ENCODE measurements around the gene EGLN1. TPM values are rescaled to one million over a fixed set of nuclear protein-coding genes. Genes with fewer than 3 reads are reported as not detected.

Gene EGLN1
- total RNA-seq, 1 donor from 2014 or later: 19.9 TPM

DNA sequence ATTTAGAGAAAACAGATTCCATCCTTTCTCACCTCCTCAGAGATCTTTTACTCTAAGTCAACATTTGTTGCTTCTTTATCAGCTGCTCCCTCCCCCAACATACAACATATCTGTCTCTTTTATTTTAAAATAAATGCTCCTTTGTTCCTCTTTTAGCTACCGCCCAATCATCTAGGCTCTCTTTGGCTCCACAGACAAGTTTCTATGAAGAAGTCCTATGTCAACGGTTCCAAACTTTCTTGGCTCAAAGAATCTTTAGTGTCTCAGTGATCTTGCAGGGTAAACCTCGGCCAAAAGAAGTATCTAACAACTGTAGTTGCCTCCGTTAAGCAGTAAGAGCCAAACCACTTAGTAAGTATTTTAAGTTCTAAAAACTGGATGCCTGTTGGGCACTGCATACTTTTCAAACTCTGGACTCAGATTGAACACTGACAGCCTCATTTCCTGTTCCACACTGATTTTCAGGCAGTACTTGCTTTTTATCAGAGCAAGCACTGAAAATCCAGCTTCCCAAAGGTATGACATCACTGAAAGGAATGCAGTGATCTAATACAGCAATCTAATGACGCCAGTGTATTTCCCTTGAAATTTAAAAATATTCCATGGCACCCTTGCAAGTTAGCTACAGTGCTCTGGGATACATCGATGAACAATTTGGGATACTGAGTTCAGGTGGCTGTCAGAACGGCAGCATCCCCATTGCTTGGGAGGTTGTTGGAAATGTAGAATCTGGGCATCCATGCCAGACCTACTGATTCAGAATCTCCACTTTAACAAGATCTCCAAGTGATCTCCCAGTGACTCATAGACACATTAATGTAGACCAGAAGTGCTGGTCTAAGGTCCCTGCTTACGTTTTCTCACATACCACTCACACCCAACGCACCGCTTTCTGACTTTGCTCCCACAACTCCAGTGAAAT is 26.8 kb downstream of the EGLN1 start:
- H3K27me3 Mint-ChIP-seq: no peaks in the 10 kb centered on the region
- TF ChIP-seq, protein P1, sequence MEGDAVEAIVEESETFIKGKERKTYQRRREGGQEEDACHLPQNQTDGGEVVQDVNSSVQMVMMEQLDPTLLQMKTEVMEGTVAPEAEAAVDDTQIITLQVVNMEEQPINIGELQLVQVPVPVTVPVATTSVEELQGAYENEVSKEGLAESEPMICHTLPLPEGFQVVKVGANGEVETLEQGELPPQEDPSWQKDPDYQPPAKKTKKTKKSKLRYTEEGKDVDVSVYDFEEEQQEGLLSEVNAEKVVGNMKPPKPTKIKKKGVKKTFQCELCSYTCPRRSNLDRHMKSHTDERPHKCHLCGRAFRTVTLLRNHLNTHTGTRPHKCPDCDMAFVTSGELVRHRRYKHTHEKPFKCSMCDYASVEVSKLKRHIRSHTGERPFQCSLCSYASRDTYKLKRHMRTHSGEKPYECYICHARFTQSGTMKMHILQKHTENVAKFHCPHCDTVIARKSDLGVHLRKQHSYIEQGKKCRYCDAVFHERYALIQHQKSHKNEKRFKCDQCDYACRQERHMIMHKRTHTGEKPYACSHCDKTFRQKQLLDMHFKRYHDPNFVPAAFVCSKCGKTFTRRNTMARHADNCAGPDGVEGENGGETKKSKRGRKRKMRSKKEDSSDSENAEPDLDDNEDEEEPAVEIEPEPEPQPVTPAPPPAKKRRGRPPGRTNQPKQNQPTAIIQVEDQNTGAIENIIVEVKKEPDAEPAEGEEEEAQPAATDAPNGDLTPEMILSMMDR (IDR thresholded peaks at IDR 0.05; ENCODE audit: unreplicated experiment): no peak
- no peak overlapping the region for H3K4me3 Mint-ChIP-seq (ENCODE audit: low read depth)
- H3K4me1 Mint-ChIP-seq (ENCODE audit: low read depth): peaks cover 18% of the 10 kb centered on the region
- no peak for DNase-seq (ENCODE audit: low spot score, unreplicated experiment)
- H3K27ac Mint-ChIP-seq: peak overlapping the region; percentile 85
- H3K9me3 Mint-ChIP-seq (ENCODE audit: low read depth): no peaks in the 10 kb centered on the region
- H3K36me3 Mint-ChIP-seq (ENCODE audit: insufficient read depth): no peaks in the 10 kb centered on the region

DNA sequence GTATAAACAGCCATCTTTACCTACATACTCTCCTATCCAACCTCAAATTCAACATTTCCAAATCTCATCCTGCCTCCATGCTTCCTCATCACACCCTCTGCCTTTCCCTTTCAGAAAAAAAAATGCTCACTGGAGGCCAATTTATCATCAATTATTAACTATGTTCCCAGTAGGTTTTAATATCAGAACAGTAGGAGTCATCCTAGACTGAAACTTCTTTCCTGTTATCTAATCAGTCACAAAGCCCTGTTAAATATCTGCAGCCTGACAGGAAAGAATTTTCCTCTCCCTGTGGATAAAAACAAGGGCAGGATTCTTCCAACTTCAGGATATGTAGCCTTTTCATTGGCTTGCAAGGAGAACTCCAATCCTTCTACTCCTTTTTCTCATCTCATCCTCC is 28.4 kb downstream of the EGLN1 start:
- Mint-ChIP-seq H3K9me3 (ENCODE audit: low read depth) (no peaks in the 10 kb centered on the region), H3K4me3 (ENCODE audit: low read depth) (no peak overlapping the region), H3K4me1 (ENCODE audit: low read depth) (peaks cover 18% of the 10 kb centered on the region), H3K36me3 (ENCODE audit: insufficient read depth) (peaks cover 5% of the 10 kb centered on the region), H3K27ac (peak overlapping the region; percentile 13), H3K27me3 (no peaks in the 10 kb centered on the region)
- no peak for DNase-seq (ENCODE audit: low spot score, unreplicated experiment)
- TF ChIP-seq, protein P1 (IDR thresholded peaks at IDR 0.05; ENCODE audit: unreplicated experiment): no peak

DNA sequence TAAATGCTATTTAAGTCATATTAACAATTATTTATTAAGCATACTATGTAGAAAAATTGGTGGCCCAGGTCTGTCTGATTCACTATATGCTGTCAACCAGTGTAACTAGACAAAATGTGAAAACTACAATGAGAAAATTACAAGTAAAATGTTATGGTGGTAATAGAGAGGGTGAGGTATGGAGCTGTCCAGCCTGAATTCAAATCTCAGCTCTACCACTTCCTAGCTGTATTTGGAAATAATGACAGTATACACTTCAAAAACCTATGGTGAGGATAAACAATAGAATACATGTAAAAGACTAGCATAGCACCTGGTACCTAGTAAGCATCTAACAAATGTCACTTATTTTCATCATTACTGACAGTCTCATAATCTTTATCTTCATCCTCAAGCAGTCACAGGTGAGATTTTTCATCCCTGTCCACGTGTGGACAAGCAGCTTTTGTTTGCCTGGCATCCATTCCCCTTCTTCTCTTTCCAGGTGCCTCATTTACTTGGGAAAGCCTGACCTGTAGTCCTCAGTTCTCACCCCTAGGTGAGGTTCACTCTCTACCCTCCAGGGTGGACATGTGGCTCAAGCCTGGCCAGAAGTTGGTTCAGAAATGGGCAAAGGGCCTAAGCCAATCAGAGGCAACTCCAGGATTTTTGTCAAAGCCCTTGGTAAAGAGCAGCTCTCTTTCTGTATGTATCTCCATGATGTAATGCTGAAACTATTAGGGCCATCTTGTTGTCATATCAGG is 29.5 kb downstream of the EGLN1 start:
- no peak overlapping the region for H3K4me3 Mint-ChIP-seq (ENCODE audit: low read depth)
- no peak overlapping the region for H3K27ac Mint-ChIP-seq
- TF ChIP-seq, protein P1 (IDR thresholded peaks at IDR 0.05; ENCODE audit: unreplicated experiment): no peak
- DNase-seq (ENCODE audit: low spot score, unreplicated experiment): no peak
- H3K36me3 Mint-ChIP-seq (ENCODE audit: insufficient read depth): peaks cover 5% of the 10 kb centered on the region
- H3K9me3 Mint-ChIP-seq (ENCODE audit: low read depth): no peaks in the 10 kb centered on the region
- no peaks in the 10 kb centered on the region for H3K27me3 Mint-ChIP-seq
- peaks cover 21% of the 10 kb centered on the region for H3K4me1 Mint-ChIP-seq (ENCODE audit: low read depth)

DNA sequence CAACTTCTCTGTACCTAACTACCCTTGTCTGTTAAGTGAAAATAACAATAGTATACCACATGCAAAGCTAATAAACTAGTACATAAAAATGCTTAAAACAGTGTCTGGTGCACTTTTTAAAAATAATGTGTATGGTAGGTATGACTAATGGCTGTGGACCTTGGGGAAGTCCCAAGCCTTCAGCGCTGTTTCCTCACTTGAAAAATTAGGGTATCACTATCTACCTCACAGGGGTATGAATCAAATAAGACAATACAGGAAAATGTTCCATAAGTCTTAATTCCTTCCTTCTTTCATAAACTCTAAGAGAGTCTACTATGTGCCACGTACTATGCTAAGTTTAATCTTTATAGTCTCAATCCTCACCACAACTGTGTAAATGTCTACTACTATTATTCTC is 32.0 kb downstream of the EGLN1 start:
- H3K36me3 Mint-ChIP-seq (ENCODE audit: insufficient read depth): peaks cover 5% of the 10 kb centered on the region
- H3K27me3 Mint-ChIP-seq: no peaks in the 10 kb centered on the region
- H3K27ac Mint-ChIP-seq: no peak overlapping the region
- no peak for DNase-seq (ENCODE audit: low spot score, unreplicated experiment)
- H3K9me3 Mint-ChIP-seq (ENCODE audit: low read depth): no peaks in the 10 kb centered on the region
- TF ChIP-seq, protein P1 (IDR thresholded peaks at IDR 0.05; ENCODE audit: unreplicated experiment): no peak
- H3K4me1 Mint-ChIP-seq (ENCODE audit: low read depth): peaks cover 16% of the 10 kb centered on the region
- no peak overlapping the region for H3K4me3 Mint-ChIP-seq (ENCODE audit: low read depth)

Data from progenitor cell of endocrine pancreas (in vitro differentiated cells).